Measurements from ENCODE around the gene ARHGEF3. TPM values are rescaled to one million over a fixed set of nuclear protein-coding genes. Genes with fewer than 3 reads are reported as not detected.

Gene ARHGEF3
- total and polyA plus RNA-seq, 2 donors (not counting 3 experiments of a cell fraction or from before 2014, with no cell fraction given), result 6.7 to 16.3 TPM

GRCh38 chr3:56744016-56744415 lies 57.7 kb downstream of the ARHGEF3 start:
- FAIRE-seq, result no peak
- intact Hi-C loops (cut with micrococcal nuclease), result no loop called here
- peaks cover 0 to 6% of the 10 kb centered on the region in 2 experiments for H3K36me3 ChIP-seq (ENCODE audit: control insufficient read depth in 2 of 2, extremely low read depth in 1 of 2, insufficient read depth in 2 of 2, low read length in 2 of 2)
- H3K9me3 ChIP-seq (replicated peaks; ENCODE audit: control insufficient read depth, insufficient read depth, low read length), result no peaks in the 10 kb centered on the region
- no peak for DNase-seq (ENCODE audit: low read depth, low spot score)
- no peaks in the 10 kb centered on the region for H3K27me3 ChIP-seq (ENCODE audit: control insufficient read depth in 2 of 2, insufficient read depth in 2 of 2, low read length in 2 of 2)
- POLR2A ChIA-PET, result no interaction called here
- BruUV-seq (replicated peaks), result no TSS peak
- no peak overlapping the region for H3K9ac ChIP-seq (replicated peaks; ENCODE audit: extremely low read depth, insufficient read depth, low read length)
- no peak overlapping the region for H3K4me3 ChIP-seq (replicated peaks in 1 of 3; ENCODE audit: insufficient read depth in 1 of 3, low read depth in 1 of 3, low read length in 3 of 3)
- no peak overlapping the region for H3K4me2 ChIP-seq (ENCODE audit: insufficient read depth, low read length)
- no peaks in the 10 kb centered on the region for H3K4me1 ChIP-seq (ENCODE audit: control insufficient read depth, extremely low read depth, insufficient read depth, low read length)
- H3K9me1 ChIP-seq (replicated peaks; ENCODE audit: control insufficient read depth, extremely low read depth, insufficient read depth, low read length), result no peaks in the 10 kb centered on the region
- H4K20me1 ChIP-seq (replicated peaks; ENCODE audit: control insufficient read depth, extremely low read depth, insufficient read depth, low read length), result no peaks in the 10 kb centered on the region
- H3K27ac ChIP-seq (ENCODE audit: insufficient read depth, low read depth, low read length), result no peak overlapping the region
- CTCF ChIA-PET, result interaction anchor here (0.7 to 1.6 kb wide), 2 partner anchors 12 to 56 kb away, joined by 3 read pairs; no protein-coding TSS in a partner anchor
- no peak for TF ChIP-seq JUN (IDR thresholded peaks at IDR 0.05; ENCODE audit: borderline replicate concordance, insufficient read depth, insufficient read length, low read depth)
- no peak for TF ChIP-seq POLR2A (IDR thresholded peaks at IDR 0.05; ENCODE audit: low read depth, low read length)
- TF ChIP-seq POLR2AphosphoS5 (IDR thresholded peaks at IDR 0.05; ENCODE audit: insufficient read depth, low read depth, low read length), result no peak
- dilution Hi-C loops (cut with MboI; ENCODE audit: extremely low pct_ligation_motif_present, low sequenced_read_pairs), result no loop called here
- no peaks in the 10 kb centered on the region for H3K79me2 ChIP-seq (ENCODE audit: control insufficient read depth, insufficient read depth, low read length)
- H2AFZ ChIP-seq (ENCODE audit: low read depth, low read length), result no peak overlapping the region

GRCh38 chr3:56742887-56743286 lies 58.9 kb downstream of the ARHGEF3 start:
- Histone ChIP-seq H2AFZ (ENCODE audit: low read depth, low read length) (no peak overlapping the region), H3K27ac (ENCODE audit: insufficient read depth, low read depth, low read length) (no peak overlapping the region), H3K27me3 (ENCODE audit: control insufficient read depth in 2 of 2, insufficient read depth in 2 of 2, low read length in 2 of 2) (no peaks in the 10 kb centered on the region), H3K4me3 (replicated peaks in 1 of 3; ENCODE audit: insufficient read depth in 1 of 3, low read depth in 1 of 3, low read length in 3 of 3) (no peak overlapping the region), H3K4me2 (ENCODE audit: insufficient read depth, low read length) (no peak overlapping the region), H3K4me1 (ENCODE audit: control insufficient read depth, extremely low read depth, insufficient read depth, low read length) (no peaks in the 10 kb centered on the region), H4K20me1 (replicated peaks; ENCODE audit: control insufficient read depth, extremely low read depth, insufficient read depth, low read length) (no peaks in the 10 kb centered on the region), H3K79me2 (ENCODE audit: control insufficient read depth, insufficient read depth, low read length) (no peaks in the 10 kb centered on the region), H3K36me3 (ENCODE audit: control insufficient read depth in 2 of 2, extremely low read depth in 1 of 2, insufficient read depth in 2 of 2, low read length in 2 of 2) (peaks cover 0 to 6% of the 10 kb centered on the region in 2 experiments), H3K9ac (replicated peaks; ENCODE audit: extremely low read depth, insufficient read depth, low read length) (no peak overlapping the region), H3K9me1 (replicated peaks; ENCODE audit: control insufficient read depth, extremely low read depth, insufficient read depth, low read length) (no peaks in the 10 kb centered on the region), H3K9me3 (replicated peaks; ENCODE audit: control insufficient read depth, insufficient read depth, low read length) (no peaks in the 10 kb centered on the region)
- FAIRE-seq (no peak), DNase-seq (ENCODE audit: low read depth, low spot score) (no peak)
- POLR2A ChIA-PET, result interaction anchor here (0.6 kb wide), 1 partner anchor 312 kb away, joined by 7 read pairs; no protein-coding TSS in a partner anchor
- no TSS peak for BruUV-seq (replicated peaks)
- CTCF ChIA-PET, result interaction anchor here (0.7 to 1.8 kb wide), 4 partner anchors 39 to 246 kb away, joined by 3 to 4 read pairs (median 4); no protein-coding TSS in a partner anchor
- intact Hi-C loops (cut with micrococcal nuclease) (no loop called here), dilution Hi-C loops (cut with MboI; ENCODE audit: extremely low pct_ligation_motif_present, low sequenced_read_pairs) (no loop called here)
- TF ChIP-seq GATA2 (IDR thresholded peaks at IDR 0.05; ENCODE audit: insufficient read depth, insufficient read length, low read depth, low read length), result no peak
- no peak for TF ChIP-seq MYC (IDR thresholded peaks at IDR 0.05; ENCODE audit: low read depth, low read length)
- TF ChIP-seq MAX (IDR thresholded peaks at IDR 0.05; ENCODE audit: insufficient read depth, insufficient read length), result no peak
- TF ChIP-seq JUN (IDR thresholded peaks at IDR 0.05; ENCODE audit: borderline replicate concordance, insufficient read depth, insufficient read length, low read depth), result no peak
- no peak for TF ChIP-seq FOS (IDR thresholded peaks at IDR 0.05; ENCODE audit: borderline replicate concordance, insufficient read depth, low read length)
- TF ChIP-seq POLR2A (IDR thresholded peaks at IDR 0.05; ENCODE audit: low read depth, low read length), result no peak
- no peak for TF ChIP-seq CTCF (IDR thresholded peaks at IDR 0.05; ENCODE audit: extremely low read depth in 1 of 2, insufficient read depth in 1 of 2, low read depth in 1 of 2, low read length in 2 of 2)
- no peak for TF ChIP-seq POLR2AphosphoS5 (IDR thresholded peaks at IDR 0.05; ENCODE audit: insufficient read depth, low read depth, low read length)
- TF ChIP-seq EZH2 (IDR thresholded peaks at IDR 0.05; ENCODE audit: borderline replicate concordance, low read depth, low read length, severe bottlenecking), result no peak

All from endothelial cell of umbilical vein (primary cell).